Endodermal cell (in vitro differentiated cells): ENCODE data around the gene ASGR2. TPM values are rescaled to one million over a fixed set of nuclear protein-coding genes. Genes with fewer than 3 reads are reported as not detected.
"Not testable (repeated sequence)": the region's sequence is repeated elsewhere in the genome, so short reads cannot be mapped to it uniquely, and the experiment has no call there.

ENCODE experiments used
- DNase-seq: peaks from one replicate; pipeline ENCODE4 v3.0.0-alpha.2; 2017
- H3K27ac ChIP-seq: 2 replicates; pipeline ENCODE4 v1.5.1; 2013; ENCODE audit warnings: mild to moderate bottlenecking, low read depth, low read length, moderate library complexity
- H3K27me3 ChIP-seq: 2 replicates; pipeline ENCODE4 v1.6.1; 2013; ENCODE audit warnings: mild to moderate bottlenecking, low read length, moderate library complexity; ENCODE audit not compliant: insufficient read depth, control insufficient read depth, poor library complexity, severe bottlenecking
- H3K36me3 ChIP-seq: 2 replicates; pipeline ENCODE4 v1.7.0; 2013; ENCODE audit warnings: mild to moderate bottlenecking, low read length, moderate library complexity; ENCODE audit not compliant: control insufficient read depth, insufficient read depth
- H3K4me1 ChIP-seq: one replicate; pipeline ENCODE4 v1.7.0; 2013; ENCODE audit warnings: low read length; ENCODE audit not compliant: control insufficient read depth, insufficient read depth
- H3K4me3 ChIP-seq: 2 replicates; pipeline ENCODE4 v1.5.1; 2013; ENCODE audit warnings: mild to moderate bottlenecking, low read length, moderate library complexity
- H3K9ac ChIP-seq: 2 replicates; pipeline ENCODE4 v1.6.1; 2013; ENCODE audit warnings: mild to moderate bottlenecking, low read length, moderate library complexity; ENCODE audit not compliant: poor library complexity, severe bottlenecking; ENCODE audit errors: extremely low read depth
- H3K9me3 ChIP-seq: 2 replicates; pipeline ENCODE4 v1.6.1; 2013; ENCODE audit warnings: mild to moderate bottlenecking, low read length, moderate library complexity; ENCODE audit not compliant: control insufficient read depth
- H3K27ac Mint-ChIP-seq: 2 replicates; pipeline ENCODE4 v1.8.0; 2020; ENCODE audit warnings: mixed read lengths
- H3K27me3 Mint-ChIP-seq: 2 replicates; pipeline ENCODE4 v1.8.0; 2021; ENCODE audit warnings: mild to moderate bottlenecking, mixed read lengths; ENCODE audit not compliant: insufficient read depth
- H3K36me3 Mint-ChIP-seq: 2 replicates; pipeline ENCODE4 v1.8.0; 2020; ENCODE audit warnings: low read depth, mixed read lengths
- H3K4me1 Mint-ChIP-seq: 2 replicates; pipeline ENCODE4 v1.8.0; 2020; ENCODE audit warnings: mixed read lengths
- H3K4me3 Mint-ChIP-seq: 2 replicates; pipeline ENCODE4 v1.8.0; 2020; ENCODE audit warnings: mild to moderate bottlenecking, moderate library complexity, mixed read lengths
- H3K9me3 Mint-ChIP-seq: 2 replicates; pipeline ENCODE4 v1.8.0; 2020; ENCODE audit warnings: mild to moderate bottlenecking, mixed read lengths
- CTCF ChIP-seq: fragments of 200-600 bp; sonication (generic); conservative IDR thresholded peaks from 2 replicates; pipeline ENCODE4 v1.5.0; 2021; ENCODE audit warnings: antibody characterized with exemption, mild to moderate bottlenecking
- WGBS, 2 experiments: methylation state at CpG; one replicate each; pipeline versions ENCODE4 v1.1.5 to v1.1.7; 2013; ENCODE audit warnings: missing lambda C conversion rate in 2 of 2, mixed read lengths in 1 of 2; ENCODE audit not compliant: insufficient coverage in 1 of 2, insufficient read length in 1 of 2; 5-methylcytosine and 5-hydroxymethylcytosine counted together
- total RNA-seq, 2 donors: library from RNA; stranded (reverse); fragmentation: NEBNext Ultra II Directional in 1 of 2; extraction: Animal tissue kit (Norgen Biotek cat#: 25700) in 1 of 2; gene quantifications; 2 replicates in 1 of 2; 3 replicates in 1 of 2; pipeline ENCODE4 v1.2.1, GENCODE V29; 2021

ASGR2 gene
- total RNA-seq, 2 donors from 2014 or later: 0.44 TPM; not detected in 1

- H3K9ac ChIP-seq: no peak overlapping the region
- no peak overlapping the region for H3K27ac Mint-ChIP-seq
- DNase-seq: no peak
- H3K27ac ChIP-seq: no peak overlapping the region
- H3K36me3 ChIP-seq: no peaks in the 10 kb centered on the region
- no peaks in the 10 kb centered on the region for H3K9me3 ChIP-seq
- no peaks in the 10 kb centered on the region for H3K4me1 ChIP-seq
- no peaks in the 10 kb centered on the region for H3K36me3 Mint-ChIP-seq
- peaks cover 8% of the 10 kb centered on the region for H3K27me3 Mint-ChIP-seq
- H3K9me3 Mint-ChIP-seq: no peaks in the 10 kb centered on the region
- no peak overlapping the region for H3K4me3 ChIP-seq
- 79 to 87% methylated on average over 2 to 3 of the region's 4 CpGs for WGBS, 2 experiments
- no peak overlapping the region for H3K4me3 Mint-ChIP-seq
- no peaks in the 10 kb centered on the region for H3K27me3 ChIP-seq
- no peak for TF ChIP-seq CTCF
- no peaks in the 10 kb centered on the region for H3K4me1 Mint-ChIP-seq
Measured at GRCh38 chr17:7122381-7122780, 7.8 kb upstream of the ASGR2 start.

GRCh38 chr17:7120635-7121034 is 6.0 kb upstream of the ASGR2 start:
- H3K4me1 ChIP-seq, H3K9me3 Mint-ChIP-seq, H3K27ac ChIP-seq, H3K4me3 ChIP-seq, H3K4me3 Mint-ChIP-seq, H3K27me3 ChIP-seq, H3K9ac ChIP-seq, H3K4me1 Mint-ChIP-seq, H3K27me3 Mint-ChIP-seq, H3K36me3 ChIP-seq, H3K36me3 Mint-ChIP-seq, H3K27ac Mint-ChIP-seq, H3K9me3 ChIP-seq, DNase-seq: not testable (repeated sequence)
- WGBS, 2 experiments: 94 to 95% methylated on average over 12 of the region's 12 CpGs

- no peak for TF ChIP-seq CTCF
- Histone ChIP-seq H3K4me3 (no peak overlapping the region), H3K36me3 (no peaks in the 10 kb centered on the region), H3K9ac (no peak overlapping the region), H3K9me3 (no peaks in the 10 kb centered on the region), H3K27ac (no peak overlapping the region), H3K4me1 (no peaks in the 10 kb centered on the region), H3K27me3 (no peaks in the 10 kb centered on the region)
- Mint-ChIP-seq H3K4me3 (no peak overlapping the region), H3K36me3 (no peaks in the 10 kb centered on the region), H3K4me1 (peaks cover 2% of the 10 kb centered on the region), H3K9me3 (no peaks in the 10 kb centered on the region), H3K27ac (no peak overlapping the region), H3K27me3 (peaks cover 8% of the 10 kb centered on the region)
- no peak for DNase-seq
- 91 to 100% methylated on average over 2 of the region's 2 CpGs for WGBS, 2 experiments
Measured at GRCh38 chr17:7120123-7120522, 5.5 kb upstream of the ASGR2 start.

- Histone ChIP-seq H3K9me3 (no peaks in the 10 kb centered on the region), H3K4me3 (no peak overlapping the region), H3K36me3 (no peaks in the 10 kb centered on the region), H3K27ac (no peak overlapping the region), H3K9ac (no peak overlapping the region), H3K27me3 (no peaks in the 10 kb centered on the region), H3K4me1 (no peaks in the 10 kb centered on the region)
- Mint-ChIP-seq H3K4me3 (no peak overlapping the region), H3K27me3 (peaks cover 8% of the 10 kb centered on the region), H3K4me1 (peaks cover 7% of the 10 kb centered on the region), H3K9me3 (no peaks in the 10 kb centered on the region), H3K36me3 (no peaks in the 10 kb centered on the region), H3K27ac (no peak overlapping the region)
- DNase-seq: no peak
- TF ChIP-seq CTCF: no peak
- 87 to 95% methylated on average over 9 to 11 of the region's 11 CpGs for WGBS, 2 experiments
Measured at GRCh38 chr17:7119314-7119713, 4.7 kb upstream of the ASGR2 start.
